Calu3 (cell line): Measurements from ENCODE around the gene PHC2. TPM values are rescaled to one million over a fixed set of nuclear protein-coding genes. Genes with fewer than 3 reads are reported as not detected.

Source experiments
- BruUV-seq: library from RNA; stranded (reverse); fragments of 400-500 nt; replicated peaks from 2 replicates; lab custom pipeline; 2021; lab: Mats Ljungman, UMichigan
- CTCF ChIA-PET: fragments of 300-600 bp; sonication (Branson Sonifier 250); formaldehyde crosslinking; loops from one replicate; lab custom pipeline; 2022; ENCODE audit warnings: antibody characterized with exemption; lab: Charles Lee
- DNase-seq: peaks from one replicate; pipeline ENCODE4 v3.0.0; 2022
- H3K27ac Mint-ChIP-seq: one replicate; pipeline ENCODE4 v1.8.0; 2022; ENCODE audit warnings: mixed read lengths; ENCODE audit not compliant: unreplicated experiment
- H3K27me3 Mint-ChIP-seq: one replicate; pipeline ENCODE4 v1.8.0; 2022; ENCODE audit warnings: mixed read lengths; ENCODE audit not compliant: unreplicated experiment
- H3K36me3 Mint-ChIP-seq: one replicate; pipeline ENCODE4 v1.8.0; 2022; ENCODE audit warnings: mild to moderate bottlenecking, moderate library complexity, mixed read lengths; ENCODE audit not compliant: insufficient read depth, unreplicated experiment
- H3K4me1 Mint-ChIP-seq: one replicate; pipeline ENCODE4 v1.8.0; 2022; ENCODE audit warnings: mild to moderate bottlenecking, low read depth, mixed read lengths; ENCODE audit not compliant: unreplicated experiment
- H3K4me3 Mint-ChIP-seq: one replicate; pipeline ENCODE4 v1.8.0; 2022; ENCODE audit warnings: mild to moderate bottlenecking, low read depth, moderate library complexity, mixed read lengths; ENCODE audit not compliant: unreplicated experiment
- H3K9me3 Mint-ChIP-seq: one replicate; pipeline ENCODE4 v1.8.0; 2022; ENCODE audit warnings: low read depth, mixed read lengths; ENCODE audit not compliant: unreplicated experiment
- intact Hi-C: fragments of 100-400 bp; cut with micrococcal nuclease; formaldehyde crosslinking; loops from one replicate; pipeline ENCODE4 v1.10.0; 2022; ENCODE audit not compliant: unreplicated experiment
- total RNA-seq: library from RNA; stranded (reverse); gene quantifications from 2 replicates; pipeline ENCODE4 v1.2.3, GENCODE V29; 2022
- TF ChIP-seq, protein P1 (sequence below): fragments of 200-600 bp; IDR thresholded peaks from one replicate; pipeline ENCODE4 v1.8.0; 2022; ENCODE audit warnings: antibody characterized with exemption; ENCODE audit not compliant: unreplicated experiment

PHC2 gene
- total RNA-seq, 1 experiment from 2014 or later: 59.5 TPM

DNA sequence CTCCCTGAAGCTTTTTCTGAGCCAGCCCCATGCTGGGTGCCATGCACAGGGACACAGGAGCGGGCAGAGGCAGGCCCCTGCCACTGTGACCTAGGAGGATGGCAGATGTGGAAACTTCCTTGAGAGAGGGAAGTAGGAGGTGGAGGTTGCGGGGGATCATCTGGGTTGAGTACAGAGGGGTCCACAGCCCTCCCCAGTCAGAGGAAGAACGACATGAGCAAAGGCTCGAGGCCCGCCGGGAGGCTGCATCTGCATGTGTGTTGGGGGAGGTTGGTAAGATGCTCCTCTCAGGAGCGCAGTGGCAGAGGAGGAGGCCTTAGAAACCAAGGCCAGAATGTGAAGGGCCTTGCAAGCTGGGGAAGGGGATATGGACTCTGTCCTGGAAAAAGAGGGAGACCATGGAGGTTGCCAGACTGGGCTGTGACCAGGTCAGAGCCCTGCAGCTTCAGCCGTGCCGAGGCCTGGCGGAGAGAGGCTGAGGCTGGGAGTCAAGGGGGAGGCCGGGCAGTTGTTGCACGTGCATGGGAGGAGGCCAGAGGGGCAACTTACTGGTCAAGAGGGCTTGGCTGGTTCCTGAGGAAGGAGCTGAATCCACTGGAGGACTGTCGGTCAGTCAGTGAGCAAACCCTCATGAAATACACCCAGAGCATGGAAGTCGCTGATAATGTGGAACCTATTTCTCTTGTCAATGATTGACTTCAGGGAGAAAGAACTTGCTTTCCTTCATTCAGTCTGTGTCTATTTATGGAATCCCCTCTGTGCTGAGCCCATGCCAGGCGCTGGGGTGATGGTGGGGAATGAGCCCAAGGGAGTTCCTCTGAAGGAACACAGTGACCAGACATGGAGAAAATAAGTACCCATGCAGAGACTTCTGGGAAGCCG lies 141.7 kb downstream of the PHC2 start:
- intact Hi-C loops: no loop called here
- Mint-ChIP-seq H3K27me3 (no peaks in the 10 kb centered on the region), H3K4me1 (no peaks in the 10 kb centered on the region), H3K27ac (no peak overlapping the region), H3K9me3 (no peaks in the 10 kb centered on the region), H3K4me3 (no peak overlapping the region), H3K36me3 (no peaks in the 10 kb centered on the region)
- CTCF ChIA-PET: no interaction called here
- no peak for DNase-seq
- no TSS peak for BruUV-seq
- TF ChIP-seq, protein P1, sequence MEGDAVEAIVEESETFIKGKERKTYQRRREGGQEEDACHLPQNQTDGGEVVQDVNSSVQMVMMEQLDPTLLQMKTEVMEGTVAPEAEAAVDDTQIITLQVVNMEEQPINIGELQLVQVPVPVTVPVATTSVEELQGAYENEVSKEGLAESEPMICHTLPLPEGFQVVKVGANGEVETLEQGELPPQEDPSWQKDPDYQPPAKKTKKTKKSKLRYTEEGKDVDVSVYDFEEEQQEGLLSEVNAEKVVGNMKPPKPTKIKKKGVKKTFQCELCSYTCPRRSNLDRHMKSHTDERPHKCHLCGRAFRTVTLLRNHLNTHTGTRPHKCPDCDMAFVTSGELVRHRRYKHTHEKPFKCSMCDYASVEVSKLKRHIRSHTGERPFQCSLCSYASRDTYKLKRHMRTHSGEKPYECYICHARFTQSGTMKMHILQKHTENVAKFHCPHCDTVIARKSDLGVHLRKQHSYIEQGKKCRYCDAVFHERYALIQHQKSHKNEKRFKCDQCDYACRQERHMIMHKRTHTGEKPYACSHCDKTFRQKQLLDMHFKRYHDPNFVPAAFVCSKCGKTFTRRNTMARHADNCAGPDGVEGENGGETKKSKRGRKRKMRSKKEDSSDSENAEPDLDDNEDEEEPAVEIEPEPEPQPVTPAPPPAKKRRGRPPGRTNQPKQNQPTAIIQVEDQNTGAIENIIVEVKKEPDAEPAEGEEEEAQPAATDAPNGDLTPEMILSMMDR: no peak

DNA sequence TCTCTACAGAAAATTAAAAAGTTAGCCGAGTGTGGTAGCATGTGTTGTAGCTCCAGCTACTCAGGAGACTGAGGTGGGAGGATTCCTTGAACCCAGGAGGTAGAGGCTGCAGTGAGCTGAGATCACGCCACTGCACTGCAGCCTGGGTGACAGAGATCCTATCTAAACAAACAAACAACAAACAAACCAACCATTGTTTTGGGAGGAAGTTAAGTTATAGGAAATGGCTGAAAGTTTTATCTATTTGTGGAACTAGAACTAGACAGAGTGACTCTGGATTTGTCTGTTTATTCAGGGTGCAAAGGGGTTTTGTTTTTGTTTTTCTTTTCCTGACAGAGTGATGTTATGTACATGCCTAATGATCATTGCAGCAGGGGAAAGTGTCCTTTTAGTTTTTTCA lies 143.6 kb downstream of the PHC2 start:
- Mint-ChIP-seq H3K36me3 (peaks cover 9% of the 10 kb centered on the region), H3K4me1 (no peaks in the 10 kb centered on the region), H3K9me3 (no peaks in the 10 kb centered on the region), H3K27me3 (no peaks in the 10 kb centered on the region), H3K27ac (no peak overlapping the region), H3K4me3 (no peak overlapping the region)
- TF ChIP-seq, protein P1: no peak
- intact Hi-C loops: no loop called here
- no peak for DNase-seq
- CTCF ChIA-PET: interaction anchor here (0.8 kb wide), 1 partner anchor 173 kb away, joined by 3 read pairs; no protein-coding TSS in a partner anchor
- no TSS peak for BruUV-seq

DNA sequence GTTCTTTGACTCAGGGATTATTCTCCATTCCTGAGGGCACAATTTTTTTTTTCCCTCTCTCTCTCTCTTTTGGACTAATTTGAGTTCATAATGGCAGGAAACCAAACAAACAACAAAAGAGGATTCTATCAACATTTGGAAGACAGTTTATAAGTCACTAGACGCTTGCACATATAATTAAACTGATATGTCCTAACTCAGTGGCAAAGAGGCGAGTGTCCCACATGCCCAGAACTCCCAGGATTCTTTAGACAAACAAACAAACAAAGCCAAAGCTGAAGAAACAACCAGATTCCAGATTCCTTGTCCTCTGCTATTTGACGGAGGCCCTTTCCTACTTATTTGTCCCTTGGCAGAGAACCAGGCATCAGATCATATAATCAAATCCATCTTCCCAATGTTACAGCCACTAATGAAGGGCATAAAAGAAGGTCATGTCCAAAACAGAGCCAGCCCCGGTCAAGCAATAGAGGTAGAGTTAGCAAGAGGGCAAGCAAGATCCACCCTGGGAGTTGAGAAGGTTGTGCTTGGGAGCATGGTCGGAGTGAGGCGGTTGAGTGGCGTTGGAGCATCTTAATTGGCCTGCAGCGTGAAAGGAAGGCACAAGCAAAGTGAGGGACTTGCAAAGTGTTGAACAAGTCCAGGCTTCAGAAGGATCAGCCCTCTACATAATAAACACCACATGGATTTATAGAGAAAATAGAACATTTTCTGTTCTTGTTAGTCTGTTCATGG lies 144.3 kb downstream of the PHC2 start:
- Mint-ChIP-seq H3K4me3 (no peak overlapping the region), H3K4me1 (no peaks in the 10 kb centered on the region), H3K27ac (no peak overlapping the region), H3K27me3 (no peaks in the 10 kb centered on the region), H3K36me3 (peaks cover 12% of the 10 kb centered on the region), H3K9me3 (no peaks in the 10 kb centered on the region)
- CTCF ChIA-PET: interaction anchor here (0.8 to 1.0 kb wide), 2 partner anchors 9 to 173 kb away, joined by 3 read pairs; no protein-coding TSS in a partner anchor
- no TSS peak for BruUV-seq
- intact Hi-C loops: no loop called here
- no peak for DNase-seq
- TF ChIP-seq, protein P1: no peak

DNA sequence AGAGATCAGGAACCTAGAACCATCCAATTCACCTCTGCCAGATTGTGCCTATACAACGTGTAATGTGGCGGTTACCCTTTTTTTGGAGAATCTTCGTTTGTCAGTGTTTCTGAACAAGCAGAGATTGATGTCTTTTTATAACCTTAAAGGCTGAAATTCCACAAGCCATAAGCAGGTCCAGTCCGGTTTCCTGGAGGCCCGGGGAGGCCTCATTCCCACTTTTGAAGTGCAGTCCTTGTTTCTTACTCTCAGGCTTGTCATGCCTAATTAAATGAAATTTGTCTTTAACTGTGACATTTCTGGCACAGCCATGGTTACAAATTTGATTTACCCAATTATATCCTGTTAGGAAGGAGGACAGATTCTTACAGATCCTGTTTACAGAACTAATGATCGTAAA lies 146.8 kb downstream of the PHC2 start:
- CTCF ChIA-PET: interaction anchor here (0.6 kb wide), 1 partner anchor 132 kb away, joined by 6 read pairs; no protein-coding TSS in a partner anchor
- no peaks in the 10 kb centered on the region for H3K9me3 Mint-ChIP-seq
- H3K36me3 Mint-ChIP-seq: peaks cover 15% of the 10 kb centered on the region

More for the DNA sequence above, 146.8 kb downstream of the PHC2 start:
- DNase-seq: no peak
- TF ChIP-seq, protein P1: no peak
- H3K4me1 Mint-ChIP-seq: no peaks in the 10 kb centered on the region
- intact Hi-C loops: no loop called here
- H3K27ac Mint-ChIP-seq: no peak overlapping the region
- no TSS peak for BruUV-seq
- H3K4me3 Mint-ChIP-seq: no peak overlapping the region
- H3K27me3 Mint-ChIP-seq: no peaks in the 10 kb centered on the region
